GM23338 (cell line): Measurements from ENCODE around the gene ANKRD53.

Source experiments
- EZH2 ChIP-seq: fragments of 200-600 bp; sonication (generic); IDR thresholded peaks from one replicate; pipeline ENCODE4 v1.8.0; 2017; ENCODE audit warnings: antibody characterized with exemption, mild to moderate bottlenecking, low read depth; ENCODE audit not compliant: unreplicated experiment
- EZH2phosphoT487 ChIP-seq: fragments of 200-600 bp; sonication (generic); IDR thresholded peaks from one replicate; pipeline ENCODE4 v1.8.1; 2018; ENCODE audit warnings: antibody characterized with exemption; ENCODE audit not compliant: unreplicated experiment
- JUNB ChIP-seq: IDR thresholded peaks from one replicate; pipeline ENCODE4 v1.6.1; 2016; ENCODE audit warnings: antibody characterized with exemption; ENCODE audit not compliant: unreplicated experiment
- POLR2AphosphoS5 ChIP-seq: IDR thresholded peaks from 2 replicates; pipeline ENCODE4 v1.6.1; 2016; ENCODE audit warnings: antibody characterized with exemption, low read depth
- TF ChIP-seq, protein P1 (sequence below), 2 experiments: fragments of 200-600 bp in 1 of 2; sonication (generic) in 1 of 2; conservative IDR thresholded peaks; 2 replicates each; pipeline versions ENCODE4 v1.5.1 to v1.6.1; 2016 to 2017; ENCODE audit warnings: antibody characterized with exemption in 2 of 2, low read depth in 2 of 2, mild to moderate bottlenecking in 2 of 2, moderate library complexity in 1 of 2
- TF ChIP-seq, protein P2 (sequence below): fragments of 250-450 bp; sonication (Bioruptor Pico); IDR thresholded peaks from 2 replicates; pipeline ENCODE4 v1.5.0; 2020; ENCODE audit warnings: mild to moderate bottlenecking, moderate library complexity
- TF ChIP-seq, protein P3 (sequence below): IDR thresholded peaks from one replicate; pipeline ENCODE4 v1.6.1; 2018; ENCODE audit warnings: antibody characterized with exemption; ENCODE audit not compliant: unreplicated experiment

DNA sequence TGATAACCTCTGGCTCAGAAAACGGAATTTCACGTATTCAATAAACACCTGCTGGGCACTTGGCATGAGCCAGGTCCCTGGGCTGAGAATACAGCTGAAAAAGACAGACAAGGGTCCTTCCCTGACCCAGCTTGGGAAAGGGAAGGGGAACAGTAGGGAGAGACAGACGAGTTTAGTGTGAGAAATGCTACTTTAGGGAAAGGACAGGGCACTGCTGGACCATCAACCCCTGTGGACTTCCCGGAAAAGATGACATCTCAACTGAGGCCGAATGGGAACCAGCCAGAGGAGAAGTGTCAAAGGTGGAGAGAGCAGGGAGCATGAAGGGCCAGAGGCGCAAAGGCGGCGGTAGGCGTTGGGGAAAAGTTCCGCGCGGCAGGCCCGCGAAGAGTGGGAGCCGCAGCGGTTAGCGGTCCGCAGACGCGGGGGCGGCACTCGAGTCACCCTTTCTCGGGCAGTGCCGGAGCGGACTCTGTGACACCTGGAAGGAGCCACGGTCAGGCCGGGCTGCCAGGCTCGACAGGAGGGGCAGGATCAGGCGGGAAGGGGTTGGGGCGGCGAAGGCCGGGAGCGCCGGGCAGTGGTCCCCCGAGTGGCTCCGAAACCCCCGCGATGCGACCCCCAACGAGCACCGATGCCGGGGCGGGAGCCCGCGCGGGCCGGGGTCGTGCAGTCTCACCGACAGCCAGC lies 15.7 kb downstream of the ANKRD53 start:
- TF ChIP-seq, protein P1, sequence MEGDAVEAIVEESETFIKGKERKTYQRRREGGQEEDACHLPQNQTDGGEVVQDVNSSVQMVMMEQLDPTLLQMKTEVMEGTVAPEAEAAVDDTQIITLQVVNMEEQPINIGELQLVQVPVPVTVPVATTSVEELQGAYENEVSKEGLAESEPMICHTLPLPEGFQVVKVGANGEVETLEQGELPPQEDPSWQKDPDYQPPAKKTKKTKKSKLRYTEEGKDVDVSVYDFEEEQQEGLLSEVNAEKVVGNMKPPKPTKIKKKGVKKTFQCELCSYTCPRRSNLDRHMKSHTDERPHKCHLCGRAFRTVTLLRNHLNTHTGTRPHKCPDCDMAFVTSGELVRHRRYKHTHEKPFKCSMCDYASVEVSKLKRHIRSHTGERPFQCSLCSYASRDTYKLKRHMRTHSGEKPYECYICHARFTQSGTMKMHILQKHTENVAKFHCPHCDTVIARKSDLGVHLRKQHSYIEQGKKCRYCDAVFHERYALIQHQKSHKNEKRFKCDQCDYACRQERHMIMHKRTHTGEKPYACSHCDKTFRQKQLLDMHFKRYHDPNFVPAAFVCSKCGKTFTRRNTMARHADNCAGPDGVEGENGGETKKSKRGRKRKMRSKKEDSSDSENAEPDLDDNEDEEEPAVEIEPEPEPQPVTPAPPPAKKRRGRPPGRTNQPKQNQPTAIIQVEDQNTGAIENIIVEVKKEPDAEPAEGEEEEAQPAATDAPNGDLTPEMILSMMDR (conservative IDR thresholded peaks at IDR 0.05; ENCODE audit: low read depth in 2 of 2) = no peak
- TF ChIP-seq EZH2 (no peak), POLR2AphosphoS5 (no peak), JUNB (no peak), EZH2phosphoT487 (no peak)
- TF ChIP-seq, protein P2, sequence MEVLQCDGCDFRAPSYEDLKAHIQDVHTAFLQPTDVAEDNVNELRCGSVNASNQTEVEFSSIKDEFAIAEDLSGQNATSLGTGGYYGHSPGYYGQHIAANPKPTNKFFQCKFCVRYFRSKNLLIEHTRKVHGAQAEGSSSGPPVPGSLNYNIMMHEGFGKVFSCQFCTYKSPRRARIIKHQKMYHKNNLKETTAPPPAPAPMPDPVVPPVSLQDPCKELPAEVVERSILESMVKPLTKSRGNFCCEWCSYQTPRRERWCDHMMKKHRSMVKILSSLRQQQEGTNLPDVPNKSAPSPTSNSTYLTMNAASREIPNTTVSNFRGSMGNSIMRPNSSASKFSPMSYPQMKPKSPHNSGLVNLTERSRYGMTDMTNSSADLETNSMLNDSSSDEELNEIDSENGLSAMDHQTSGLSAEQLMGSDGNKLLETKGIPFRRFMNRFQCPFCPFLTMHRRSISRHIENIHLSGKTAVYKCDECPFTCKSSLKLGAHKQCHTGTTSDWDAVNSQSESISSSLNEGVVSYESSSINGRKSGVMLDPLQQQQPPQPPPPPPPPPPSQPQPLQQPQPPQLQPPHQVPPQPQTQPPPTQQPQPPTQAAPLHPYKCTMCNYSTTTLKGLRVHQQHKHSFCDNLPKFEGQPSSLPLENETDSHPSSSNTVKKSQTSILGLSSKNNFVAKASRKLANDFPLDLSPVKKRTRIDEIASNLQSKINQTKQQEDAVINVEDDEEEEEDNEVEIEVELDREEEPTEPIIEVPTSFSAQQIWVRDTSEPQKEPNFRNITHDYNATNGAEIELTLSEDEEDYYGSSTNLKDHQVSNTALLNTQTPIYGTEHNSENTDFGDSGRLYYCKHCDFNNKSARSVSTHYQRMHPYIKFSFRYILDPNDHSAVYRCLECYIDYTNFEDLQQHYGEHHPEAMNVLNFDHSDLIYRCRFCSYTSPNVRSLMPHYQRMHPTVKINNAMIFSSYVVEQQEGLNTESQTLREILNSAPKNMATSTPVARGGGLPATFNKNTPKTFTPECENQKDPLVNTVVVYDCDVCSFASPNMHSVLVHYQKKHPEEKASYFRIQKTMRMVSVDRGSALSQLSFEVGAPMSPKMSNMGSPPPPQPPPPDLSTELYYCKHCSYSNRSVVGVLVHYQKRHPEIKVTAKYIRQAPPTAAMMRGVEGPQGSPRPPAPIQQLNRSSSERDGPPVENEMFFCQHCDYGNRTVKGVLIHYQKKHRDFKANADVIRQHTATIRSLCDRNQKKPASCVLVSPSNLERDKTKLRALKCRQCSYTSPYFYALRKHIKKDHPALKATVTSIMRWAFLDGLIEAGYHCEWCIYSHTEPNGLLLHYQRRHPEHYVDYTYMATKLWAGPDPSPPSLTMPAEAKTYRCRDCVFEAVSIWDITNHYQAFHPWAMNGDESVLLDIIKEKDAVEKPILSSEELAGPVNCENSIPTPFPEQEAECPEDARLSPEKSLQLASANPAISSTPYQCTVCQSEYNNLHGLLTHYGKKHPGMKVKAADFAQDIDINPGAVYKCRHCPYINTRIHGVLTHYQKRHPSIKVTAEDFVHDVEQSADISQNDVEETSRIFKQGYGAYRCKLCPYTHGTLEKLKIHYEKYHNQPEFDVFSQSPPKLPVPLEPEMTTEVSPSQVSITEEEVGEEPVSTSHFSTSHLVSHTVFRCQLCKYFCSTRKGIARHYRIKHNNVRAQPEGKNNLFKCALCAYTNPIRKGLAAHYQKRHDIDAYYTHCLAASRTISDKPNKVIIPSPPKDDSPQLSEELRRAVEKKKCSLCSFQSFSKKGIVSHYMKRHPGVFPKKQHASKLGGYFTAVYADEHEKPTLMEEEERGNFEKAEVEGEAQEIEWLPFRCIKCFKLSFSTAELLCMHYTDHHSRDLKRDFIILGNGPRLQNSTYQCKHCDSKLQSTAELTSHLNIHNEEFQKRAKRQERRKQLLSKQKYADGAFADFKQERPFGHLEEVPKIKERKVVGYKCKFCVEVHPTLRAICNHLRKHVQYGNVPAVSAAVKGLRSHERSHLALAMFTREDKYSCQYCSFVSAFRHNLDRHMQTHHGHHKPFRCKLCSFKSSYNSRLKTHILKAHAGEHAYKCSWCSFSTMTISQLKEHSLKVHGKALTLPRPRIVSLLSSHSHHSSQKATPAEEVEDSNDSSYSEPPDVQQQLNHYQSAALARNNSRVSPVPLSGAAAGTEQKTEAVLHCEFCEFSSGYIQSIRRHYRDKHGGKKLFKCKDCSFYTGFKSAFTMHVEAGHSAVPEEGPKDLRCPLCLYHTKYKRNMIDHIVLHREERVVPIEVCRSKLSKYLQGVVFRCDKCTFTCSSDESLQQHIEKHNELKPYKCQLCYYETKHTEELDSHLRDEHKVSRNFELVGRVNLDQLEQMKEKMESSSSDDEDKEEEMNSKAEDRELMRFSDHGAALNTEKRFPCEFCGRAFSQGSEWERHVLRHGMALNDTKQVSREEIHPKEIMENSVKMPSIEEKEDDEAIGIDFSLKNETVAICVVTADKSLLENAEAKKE (CRISPR knock-in tag) = no peak
- TF ChIP-seq, protein P3, sequence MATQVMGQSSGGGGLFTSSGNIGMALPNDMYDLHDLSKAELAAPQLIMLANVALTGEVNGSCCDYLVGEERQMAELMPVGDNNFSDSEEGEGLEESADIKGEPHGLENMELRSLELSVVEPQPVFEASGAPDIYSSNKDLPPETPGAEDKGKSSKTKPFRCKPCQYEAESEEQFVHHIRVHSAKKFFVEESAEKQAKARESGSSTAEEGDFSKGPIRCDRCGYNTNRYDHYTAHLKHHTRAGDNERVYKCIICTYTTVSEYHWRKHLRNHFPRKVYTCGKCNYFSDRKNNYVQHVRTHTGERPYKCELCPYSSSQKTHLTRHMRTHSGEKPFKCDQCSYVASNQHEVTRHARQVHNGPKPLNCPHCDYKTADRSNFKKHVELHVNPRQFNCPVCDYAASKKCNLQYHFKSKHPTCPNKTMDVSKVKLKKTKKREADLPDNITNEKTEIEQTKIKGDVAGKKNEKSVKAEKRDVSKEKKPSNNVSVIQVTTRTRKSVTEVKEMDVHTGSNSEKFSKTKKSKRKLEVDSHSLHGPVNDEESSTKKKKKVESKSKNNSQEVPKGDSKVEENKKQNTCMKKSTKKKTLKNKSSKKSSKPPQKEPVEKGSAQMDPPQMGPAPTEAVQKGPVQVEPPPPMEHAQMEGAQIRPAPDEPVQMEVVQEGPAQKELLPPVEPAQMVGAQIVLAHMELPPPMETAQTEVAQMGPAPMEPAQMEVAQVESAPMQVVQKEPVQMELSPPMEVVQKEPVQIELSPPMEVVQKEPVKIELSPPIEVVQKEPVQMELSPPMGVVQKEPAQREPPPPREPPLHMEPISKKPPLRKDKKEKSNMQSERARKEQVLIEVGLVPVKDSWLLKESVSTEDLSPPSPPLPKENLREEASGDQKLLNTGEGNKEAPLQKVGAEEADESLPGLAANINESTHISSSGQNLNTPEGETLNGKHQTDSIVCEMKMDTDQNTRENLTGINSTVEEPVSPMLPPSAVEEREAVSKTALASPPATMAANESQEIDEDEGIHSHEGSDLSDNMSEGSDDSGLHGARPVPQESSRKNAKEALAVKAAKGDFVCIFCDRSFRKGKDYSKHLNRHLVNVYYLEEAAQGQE = no peak
